GM15510 (cell line): ENCODE results near the gene USP12.

Experiments used
- POLR2A ChIP-seq: IDR thresholded peaks from 3 replicates; pipeline ENCODE4 v1.6.1; 2011; ENCODE audit warnings: borderline replicate concordance; ENCODE audit not compliant: insufficient read length; ENCODE audit errors: extremely low read depth

Gene USP12

DNA sequence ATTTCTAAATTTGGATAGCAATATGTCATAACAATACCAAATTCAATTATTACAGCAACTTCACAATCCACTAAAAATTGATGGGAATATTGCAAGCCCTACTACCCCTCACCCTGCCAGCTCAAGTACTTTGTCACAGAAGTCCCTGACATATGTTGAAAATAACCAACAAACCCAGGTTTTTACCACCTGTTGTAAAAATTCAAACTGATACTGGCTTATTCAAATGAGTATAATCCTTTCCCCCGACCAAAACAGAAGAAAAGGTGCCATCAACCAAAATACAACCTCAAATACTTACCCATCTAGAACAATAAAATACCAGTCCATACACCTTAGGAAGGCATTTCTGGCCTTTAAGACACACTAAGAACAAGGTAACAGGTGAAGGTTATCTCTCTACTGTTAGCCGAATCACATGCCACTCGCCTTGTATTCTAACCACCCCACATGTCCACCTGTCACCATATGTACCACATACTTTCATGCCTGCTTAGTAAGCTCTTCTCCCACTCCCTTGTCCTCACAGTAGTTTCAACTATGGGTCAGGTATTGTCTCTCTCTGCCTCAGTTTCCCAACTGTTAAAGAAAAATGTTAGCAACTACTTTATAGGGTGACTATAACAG is 53.1 kb downstream of the USP12 start:
- TF ChIP-seq POLR2A, result no peak

DNA sequence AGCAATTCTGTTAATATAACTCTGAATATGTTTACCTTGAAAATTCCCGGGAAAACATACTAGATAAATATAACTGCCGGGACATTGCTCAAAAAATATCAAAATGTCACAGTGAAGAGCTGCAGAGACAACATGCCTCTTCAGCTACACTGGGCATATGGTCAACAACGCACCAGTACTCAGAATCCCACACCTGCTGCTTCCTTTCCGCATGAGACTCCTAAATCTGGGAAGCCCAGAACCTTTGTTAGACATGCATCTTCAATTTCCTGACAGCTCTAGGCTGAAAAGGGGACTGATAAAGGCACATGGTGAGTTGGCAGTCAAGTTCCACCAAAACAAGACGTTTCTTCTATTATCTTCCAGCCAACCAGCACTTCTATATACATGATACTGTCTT is 53.7 kb downstream of the USP12 start:
- TF ChIP-seq POLR2A, result no peak

DNA sequence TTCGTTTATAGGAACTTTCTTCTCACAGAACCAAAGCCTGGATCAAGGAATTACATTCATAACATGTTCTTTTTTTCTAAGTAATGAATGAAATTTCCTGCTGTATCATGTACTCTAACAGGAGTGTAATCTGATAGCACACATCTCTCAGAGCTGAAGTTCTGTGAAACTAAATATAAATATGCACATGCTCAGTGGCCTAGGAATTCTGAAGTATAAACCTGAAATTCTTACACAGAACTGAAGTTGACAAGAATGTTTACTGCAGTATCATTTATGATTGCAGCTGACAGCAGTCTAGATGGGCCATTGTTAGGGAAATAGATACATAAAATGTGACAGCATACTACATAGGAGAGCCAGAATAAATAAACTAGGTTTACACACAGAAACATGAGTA is 54.5 kb downstream of the USP12 start:
- TF ChIP-seq POLR2A, result no peak

DNA sequence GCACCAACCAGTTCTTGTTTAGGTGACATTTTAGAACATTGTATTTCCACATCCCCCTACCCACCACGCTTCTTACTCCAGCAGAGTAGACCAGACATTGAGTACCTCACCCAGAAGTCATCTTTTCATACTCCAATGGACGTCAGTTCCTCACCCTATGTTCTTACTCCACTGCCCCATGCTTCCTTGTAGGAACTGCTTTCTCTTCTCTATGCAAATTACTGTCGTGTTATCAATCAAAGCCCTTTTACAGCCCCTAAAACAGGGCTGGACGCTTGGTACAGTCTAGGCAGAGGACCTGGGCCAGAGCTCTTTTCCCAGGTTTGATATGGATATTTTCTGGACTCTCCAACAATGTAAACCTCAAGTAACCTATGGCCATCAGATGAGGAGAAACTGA is 58.2 kb downstream of the USP12 start:
- TF ChIP-seq POLR2A, result no peak

DNA sequence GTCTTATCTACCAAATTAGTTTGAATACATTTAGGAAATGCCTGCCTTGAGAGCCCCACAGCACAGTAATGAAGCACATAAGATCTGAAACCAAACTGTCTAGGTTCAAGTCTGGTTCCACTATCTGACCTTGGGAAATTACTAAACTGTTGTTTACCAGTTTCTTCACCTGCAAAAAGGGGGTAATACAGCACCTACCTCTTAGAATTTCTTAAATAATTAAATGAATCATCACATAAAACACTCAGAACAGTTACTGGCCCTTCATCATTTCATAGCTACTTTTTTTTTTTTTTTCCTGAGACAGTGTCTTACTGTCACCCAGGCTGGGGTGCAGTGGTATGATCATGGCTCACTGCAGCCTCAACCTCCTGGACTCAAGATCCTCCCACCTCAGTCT is 59.6 kb downstream of the USP12 start:
- no peak for TF ChIP-seq POLR2A

DNA sequence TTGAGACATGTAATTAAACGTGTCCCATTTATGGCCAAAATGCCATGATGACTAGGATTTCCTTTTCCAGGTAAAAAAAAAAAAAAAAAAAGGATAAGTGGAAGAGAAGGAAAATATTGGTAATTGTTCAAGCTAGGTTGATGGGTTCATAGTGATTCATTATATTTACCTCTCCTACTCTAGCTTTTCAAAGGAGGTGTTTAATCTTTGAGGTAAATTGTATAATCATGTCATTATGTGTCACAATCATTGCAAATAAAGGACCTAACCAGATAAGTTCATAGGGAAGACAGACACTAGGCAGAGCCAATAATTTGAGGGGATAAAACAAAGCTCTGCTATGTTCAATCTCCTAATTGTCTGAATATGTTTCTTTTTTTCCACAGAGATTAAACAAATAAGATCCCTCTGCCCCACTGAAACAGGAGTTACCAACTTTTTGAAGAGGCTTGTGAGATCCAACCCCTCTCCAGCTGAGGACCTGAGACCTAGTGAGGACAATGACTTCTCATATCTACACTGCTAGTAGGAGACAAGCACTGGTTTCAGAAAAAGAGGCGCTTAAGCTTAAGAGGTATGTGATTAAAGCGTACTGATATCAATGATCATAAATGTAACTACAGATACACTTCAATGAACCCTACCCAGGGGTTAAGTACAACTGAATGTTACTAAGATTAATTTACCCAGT is 61.4 kb downstream of the USP12 start:
- TF ChIP-seq POLR2A, result no peak

DNA sequence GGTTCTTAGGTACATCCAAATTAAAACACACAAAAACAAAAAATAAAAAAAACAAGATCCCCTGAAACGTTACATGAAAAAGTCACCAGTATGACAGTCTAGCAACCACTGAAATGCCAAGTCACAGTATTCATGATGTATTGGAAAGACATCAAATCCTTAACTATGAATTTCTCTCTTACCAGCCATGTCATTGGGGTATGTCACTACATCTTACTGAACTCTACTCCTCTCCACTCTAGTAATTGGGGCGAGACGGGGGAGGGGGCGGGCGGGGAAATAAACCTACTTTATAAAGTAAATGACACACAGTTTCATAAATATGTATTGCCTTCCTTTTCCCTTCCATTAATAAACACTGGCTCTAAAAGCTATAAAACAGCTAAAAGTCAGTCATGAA is 65.5 kb downstream of the USP12 start:
- no peak for TF ChIP-seq POLR2A

DNA sequence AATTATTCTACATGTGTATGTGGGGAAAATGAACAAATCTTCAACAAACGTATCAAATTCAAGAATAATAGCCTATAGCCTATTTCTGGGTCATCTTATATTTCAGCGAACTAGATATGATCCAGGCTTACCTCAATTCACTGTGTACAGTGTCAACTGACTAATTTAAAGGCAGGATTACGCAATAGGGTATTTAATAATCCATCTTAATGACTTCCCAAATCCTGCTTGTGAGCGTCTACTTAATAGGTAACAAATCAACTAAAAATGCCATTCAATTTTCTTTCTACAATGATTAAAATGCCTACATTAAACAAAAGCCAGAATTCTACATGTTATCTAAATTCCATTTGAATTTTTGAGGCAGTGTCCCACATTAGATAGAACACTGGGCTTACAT is 67.0 kb downstream of the USP12 start:
- TF ChIP-seq POLR2A, result no peak

DNA sequence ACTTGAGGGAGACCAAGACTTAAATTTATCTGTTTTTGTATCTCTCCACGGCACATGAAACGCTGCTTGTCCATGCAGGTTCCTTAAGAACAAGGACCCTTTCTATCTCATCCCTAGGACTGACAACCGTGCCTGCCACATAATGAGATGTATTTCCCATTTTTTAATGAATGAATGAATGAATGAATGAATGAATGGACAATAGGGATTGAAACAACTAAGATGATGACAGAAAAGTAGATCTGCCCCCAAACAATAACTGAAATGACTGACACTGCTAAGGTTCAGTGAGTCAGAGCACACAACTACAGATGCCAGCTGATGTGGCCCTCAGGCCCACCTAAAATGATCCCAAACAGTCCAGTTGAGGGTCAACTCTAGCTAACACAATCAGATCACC is 69.8 kb downstream of the USP12 start:
- TF ChIP-seq POLR2A, result no peak

DNA sequence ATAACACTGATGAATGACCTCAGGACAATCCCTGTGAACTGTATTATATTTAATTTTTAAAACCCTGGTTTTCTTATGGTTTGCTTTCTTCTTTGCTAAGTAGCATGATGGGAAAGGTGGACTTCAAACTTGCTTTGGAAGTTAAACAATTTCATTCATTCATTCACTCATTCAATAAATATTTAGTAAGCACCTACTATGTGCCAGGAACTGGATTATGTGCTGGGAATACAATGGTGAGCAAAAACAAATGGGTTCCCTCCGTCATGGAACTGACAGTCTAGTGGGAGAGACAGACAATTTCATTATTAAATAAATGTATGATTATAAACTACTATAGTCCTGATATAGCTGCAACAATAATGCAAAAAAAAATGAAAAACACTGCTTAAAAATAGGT is 70.3 kb downstream of the USP12 start:
- no peak for TF ChIP-seq POLR2A

DNA sequence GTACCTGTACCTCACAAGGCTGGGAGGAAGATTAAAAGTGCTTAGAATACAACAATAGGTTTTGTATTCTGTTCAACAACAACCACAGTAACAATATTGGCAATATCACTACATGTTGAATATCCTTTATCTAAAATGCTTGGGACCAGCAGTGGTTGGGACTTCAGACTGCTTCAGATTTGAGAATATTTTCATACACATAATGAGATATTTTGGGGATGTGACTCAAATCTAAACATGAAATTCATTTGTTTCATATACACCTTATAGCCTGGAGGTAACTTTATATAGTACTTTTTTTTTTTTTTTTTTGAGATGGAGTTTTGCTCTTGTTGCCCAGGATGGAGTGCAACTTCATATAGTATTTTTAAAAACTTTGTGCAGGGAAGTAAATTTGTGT is 73.9 kb downstream of the USP12 start:
- TF ChIP-seq POLR2A, result no peak

DNA sequence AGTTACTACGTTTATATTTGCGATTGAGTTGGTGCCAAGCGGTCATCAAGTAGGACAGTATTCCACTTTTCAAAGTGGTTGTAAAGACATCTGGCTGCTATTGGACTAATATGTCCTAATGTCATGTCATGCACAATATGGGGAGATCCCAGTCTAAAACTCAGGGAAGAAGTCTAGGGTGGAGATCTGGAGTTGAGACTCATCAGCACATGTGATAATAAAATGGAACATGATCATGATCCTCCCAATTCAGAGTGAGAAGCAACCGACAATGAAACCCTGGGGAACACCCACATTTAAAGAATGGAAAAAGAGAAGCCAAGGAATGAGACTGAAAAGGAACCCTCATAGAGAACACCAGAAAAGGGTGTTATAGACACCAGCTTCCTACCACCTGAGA is 80.2 kb downstream of the USP12 start:
- no peak for TF ChIP-seq POLR2A

DNA sequence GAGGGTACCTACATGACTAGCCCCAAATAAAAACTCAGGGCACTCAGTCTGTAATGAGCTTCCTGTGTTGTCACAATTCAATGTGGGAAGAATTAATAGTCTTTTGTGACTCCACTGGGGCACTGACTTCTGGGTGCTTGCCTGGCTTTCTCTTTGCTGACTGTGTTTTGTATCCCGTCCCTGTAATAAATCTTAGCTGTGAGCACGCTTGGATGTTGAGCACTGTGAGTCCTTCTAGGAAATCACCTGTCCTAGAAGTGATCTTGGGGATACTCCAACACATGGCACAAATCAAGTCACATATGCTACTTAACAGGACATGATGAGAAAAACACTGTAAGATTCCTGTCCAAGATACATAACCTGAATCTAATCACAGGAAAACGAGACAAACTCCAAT is 83.0 kb downstream of the USP12 start:
- no peak for TF ChIP-seq POLR2A

DNA sequence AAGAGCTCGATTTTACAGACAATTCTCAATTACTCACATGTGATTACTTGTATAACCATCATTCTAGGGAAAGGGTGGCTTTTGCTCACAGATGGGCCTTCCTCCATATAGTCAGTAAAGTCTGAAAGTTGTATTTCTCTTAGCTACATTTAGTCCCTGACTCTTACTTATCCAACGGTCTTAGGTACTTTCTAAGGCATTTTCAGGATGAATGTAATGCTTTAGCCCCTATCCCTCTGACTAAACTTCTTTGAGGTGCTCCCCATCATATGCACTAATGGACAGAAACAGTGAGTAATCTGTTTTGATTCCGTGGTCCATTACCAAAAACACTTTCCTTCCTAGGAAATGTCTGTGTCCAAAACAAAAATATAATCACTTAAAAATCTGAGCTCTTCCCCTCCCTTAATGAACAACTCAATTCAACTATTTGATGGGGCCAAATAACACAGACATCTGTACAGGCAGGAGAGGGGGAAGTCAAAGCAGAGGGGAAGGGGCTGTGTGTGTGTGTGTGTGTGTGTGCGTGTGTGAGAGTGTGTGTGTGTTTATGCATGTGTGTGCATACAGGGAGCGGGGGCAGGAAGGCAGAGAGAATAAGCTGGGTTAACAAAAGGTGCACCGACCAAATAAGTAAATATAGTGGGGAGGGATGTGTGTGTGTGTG is 84.9 kb downstream of the USP12 start:
- no peak for TF ChIP-seq POLR2A

DNA sequence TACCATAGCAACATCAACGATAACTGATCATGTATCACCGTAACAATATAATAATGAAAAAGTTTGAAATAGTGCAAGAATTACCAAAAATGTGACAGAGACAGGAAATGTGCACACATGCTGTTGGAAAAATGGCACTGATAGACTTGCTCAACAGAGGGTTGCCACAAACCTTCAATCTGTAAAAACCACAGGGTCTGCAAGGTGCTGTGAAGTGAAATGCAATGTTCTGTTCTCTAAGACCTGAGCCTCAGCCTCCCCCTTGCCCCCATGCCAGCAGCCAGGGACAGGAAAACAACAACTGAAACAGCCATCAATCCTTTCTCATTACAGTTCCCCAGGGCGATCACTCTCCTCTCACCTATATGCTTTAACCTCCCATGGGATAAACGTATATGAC is 88.4 kb downstream of the USP12 start:
- TF ChIP-seq POLR2A, result no peak

DNA sequence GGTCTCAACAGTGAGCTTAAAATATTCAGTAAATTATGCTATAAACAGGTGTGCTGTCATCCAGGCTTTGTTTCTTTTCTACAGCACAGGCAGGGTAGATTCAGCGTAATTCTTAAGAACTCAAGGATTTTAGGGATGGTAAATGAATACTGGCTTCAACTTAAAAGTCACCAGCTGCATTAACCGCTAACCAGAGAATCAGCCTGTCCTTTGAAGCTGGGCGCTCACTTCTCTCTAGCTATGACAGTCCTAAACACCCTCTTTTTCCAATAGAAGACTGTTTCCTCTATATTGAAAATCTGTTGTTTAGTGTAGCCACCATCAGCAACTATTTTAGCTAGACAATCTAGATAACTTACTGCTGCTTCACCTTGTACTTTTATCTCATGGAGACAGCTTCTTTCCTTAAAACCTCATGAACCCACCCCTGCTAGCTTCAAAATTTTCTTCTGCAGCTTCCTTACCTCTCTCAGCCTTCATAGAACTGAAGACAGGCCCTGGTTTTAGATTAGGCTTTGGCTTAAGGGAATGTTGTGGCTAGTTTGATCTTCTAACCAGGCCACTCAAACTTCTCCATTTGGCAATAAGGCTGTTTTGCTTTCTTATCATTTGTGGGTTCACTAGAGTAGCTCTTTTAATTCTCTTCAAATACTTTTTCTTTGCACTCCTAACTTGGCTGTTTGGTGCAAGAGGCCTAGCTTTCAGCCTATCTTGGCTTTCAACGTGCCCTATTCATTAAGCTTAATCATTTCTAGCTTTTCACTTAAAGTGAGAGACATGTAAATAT is 89.5 kb downstream of the USP12 start:
- no peak for TF ChIP-seq POLR2A
